Upper lobe of left lung (tissue), 4 donors: ENCODE results near the gene TAOK1.

Experiments used
- CTCF ChIP-seq, 6 experiments: fragments of 450-650 bp in 4 of 6; fragments of 200-600 bp in 2 of 6; sonication (generic) in 2 of 6; IDR thresholded peaks; one replicate each; pipeline ENCODE4 v1.5.1; 2016 to 2019; ENCODE audit warnings: antibody characterized with exemption in 6 of 6
- EP300 ChIP-seq, 4 donors: sonication (generic); formaldehyde crosslinking; IDR thresholded peaks; one replicate each; pipeline ENCODE4 v1.5.1; 2017; ENCODE audit warnings: antibody characterized with exemption in 4 of 4, control low read depth in 2 of 4
- POLR2A ChIP-seq, 4 donors: fragments of 450-650 bp; IDR thresholded peaks; one replicate each; pipeline ENCODE4 v1.5.1; 2016 to 2017; ENCODE audit warnings: antibody characterized with exemption in 4 of 4, mild to moderate bottlenecking in 2 of 4
- POLR2AphosphoS5 ChIP-seq, 2 donors: sonication (generic); formaldehyde crosslinking; IDR thresholded peaks; one replicate each; pipeline ENCODE4 v1.5.1; 2017; ENCODE audit warnings: antibody characterized with exemption in 2 of 2

- TF ChIP-seq POLR2AphosphoS5 (IDR thresholded peaks at IDR 0.05) (no peak), CTCF (IDR thresholded peaks at IDR 0.05) (no peak), POLR2A (IDR thresholded peaks at IDR 0.05) (no peak), EP300 (IDR thresholded peaks at IDR 0.05) (no peak)
Measured at GRCh38 chr17:29412780-29413565, 22.8 kb downstream of the TAOK1 start.
